PC-3 (cell line): ENCODE results near the gene SELENOP. TPM values are rescaled to one million over a fixed set of nuclear protein-coding genes. Genes with fewer than 3 reads are reported as not detected.

ENCODE experiments used
- ATAC-seq: fragments of 200-7000 bp; cut with Tn5 transposase; 2 replicates; pipeline ENCODE4 v1.9.1; 2020; ENCODE audit warnings: mild to moderate bottlenecking, moderate library complexity
- BruUV-seq: library from RNA; stranded (reverse); fragments of 400-500 nt; replicated peaks from 2 replicates; lab custom pipeline; 2021; lab: Mats Ljungman, UMichigan
- CTCF ChIA-PET: fragments of 300-600 bp; sonication (Branson Sonifier 250); formaldehyde crosslinking; loops from one replicate; lab custom pipeline; 2022; ENCODE audit warnings: antibody characterized with exemption; lab: Charles Lee
- POLR2A ChIA-PET: fragments of 300-600 bp; sonication (Branson Sonifier 250); formaldehyde crosslinking; loops from one replicate; lab custom pipeline; 2022; ENCODE audit warnings: antibody characterized with exemption; ENCODE audit not compliant: unreplicated experiment; lab: Charles Lee
- DNase-seq: peaks from one replicate; pipeline ENCODE4 v3.0.0-alpha.2; 2015
- H2AFZ ChIP-seq: fragments of 300-600 bp; sonication (generic); 2 replicates; pipeline ENCODE4 v1.6.0; 2016; ENCODE audit warnings: antibody characterized with exemption, low read length
- H3F3A ChIP-seq: fragments of 300-600 bp; sonication (generic); one replicate; pipeline ENCODE4 v1.6.0; 2017; ENCODE audit warnings: antibody characterized with exemption, low read length, control low read depth, mild to moderate bottlenecking; ENCODE audit not compliant: unreplicated experiment
- H3K27ac ChIP-seq: fragments of 300-600 bp; sonication (generic); 2 replicates; pipeline ENCODE4 v1.5.1; 2016; ENCODE audit warnings: mild to moderate bottlenecking, low read length
- H3K27me3 ChIP-seq: fragments of 300-600 bp; sonication (generic); 2 replicates; pipeline ENCODE4 v1.6.1; 2016; ENCODE audit warnings: low read length, mixed read lengths
- H3K36me3 ChIP-seq: fragments of 300-600 bp; sonication (generic); 2 replicates; pipeline ENCODE4 v1.6.1; 2016; ENCODE audit warnings: low read depth, mixed run types, low read length, mixed read lengths
- H3K4me1 ChIP-seq: fragments of 300-600 bp; sonication (generic); 2 replicates; pipeline ENCODE4 v1.5.1; 2016; ENCODE audit warnings: low read length; ENCODE audit not compliant: insufficient read depth
- H3K4me2 ChIP-seq: fragments of 300-600 bp; sonication (generic); 2 replicates; pipeline ENCODE4 v1.6.0; 2016; ENCODE audit warnings: low read length
- H3K4me3 ChIP-seq: fragments of 300-600 bp; sonication (generic); 2 replicates; pipeline ENCODE4 v1.5.1; 2016; ENCODE audit warnings: mild to moderate bottlenecking, low read length, mixed read lengths
- H3K79me2 ChIP-seq: fragments of 300-600 bp; sonication (generic); 2 replicates; pipeline ENCODE4 v1.6.1; 2017; ENCODE audit warnings: low read length, mixed read lengths
- H3K9ac ChIP-seq: fragments of 300-600 bp; sonication (generic); 2 replicates; pipeline ENCODE4 v1.6.0; 2016; ENCODE audit warnings: mild to moderate bottlenecking, low read length
- H3K9me2 ChIP-seq: fragments of 300-600 bp; sonication (generic); replicated peaks from 2 replicates; pipeline ENCODE4 v1.6.1; 2016; ENCODE audit warnings: mixed run types, low read length, mixed read lengths
- H3K9me3 ChIP-seq: fragments of 300-600 bp; sonication (generic); 2 replicates; pipeline ENCODE4 v1.6.1; 2016; ENCODE audit warnings: low read length, mixed read lengths
- H4K20me1 ChIP-seq: fragments of 300-600 bp; sonication (generic); 2 replicates; pipeline ENCODE4 v1.6.1; 2016; ENCODE audit warnings: low read length, mixed read lengths
- EZH2 ChIP-seq: fragments of 300-600 bp; sonication (generic); IDR thresholded peaks from one replicate; pipeline ENCODE4 v1.6.1; 2017; ENCODE audit warnings: antibody characterized with exemption, mild to moderate bottlenecking, low read length; ENCODE audit not compliant: unreplicated experiment
- EZH2phosphoT487 ChIP-seq: fragments of 300-600 bp; sonication (generic); IDR thresholded peaks from 2 replicates; pipeline ENCODE4 v1.6.1; 2018; ENCODE audit warnings: mild to moderate bottlenecking, antibody characterized with exemption, low read length, borderline replicate concordance
- intact Hi-C: fragments of 100-400 bp; cut with micrococcal nuclease; formaldehyde crosslinking; loops from 2 replicates; pipeline ENCODE4 v1.9.0; 2023
- total RNA-seq: library from RNA; depleted of rRNA; stranded (reverse); fragments of >200 nt; gene quantifications from 2 replicates; pipeline ENCODE4 v1.2.3, GENCODE V29; 2014
- TF ChIP-seq, protein P1 (sequence below): fragments of 300-600 bp; sonication (generic); conservative IDR thresholded peaks from 2 replicates; pipeline ENCODE4 v1.5.1; 2017; ENCODE audit warnings: antibody characterized with exemption, low read depth, mild to moderate bottlenecking, low read length

The SELENOP gene
- total RNA-seq, 1 experiment from 2014 or later = 3.3 TPM

DNA sequence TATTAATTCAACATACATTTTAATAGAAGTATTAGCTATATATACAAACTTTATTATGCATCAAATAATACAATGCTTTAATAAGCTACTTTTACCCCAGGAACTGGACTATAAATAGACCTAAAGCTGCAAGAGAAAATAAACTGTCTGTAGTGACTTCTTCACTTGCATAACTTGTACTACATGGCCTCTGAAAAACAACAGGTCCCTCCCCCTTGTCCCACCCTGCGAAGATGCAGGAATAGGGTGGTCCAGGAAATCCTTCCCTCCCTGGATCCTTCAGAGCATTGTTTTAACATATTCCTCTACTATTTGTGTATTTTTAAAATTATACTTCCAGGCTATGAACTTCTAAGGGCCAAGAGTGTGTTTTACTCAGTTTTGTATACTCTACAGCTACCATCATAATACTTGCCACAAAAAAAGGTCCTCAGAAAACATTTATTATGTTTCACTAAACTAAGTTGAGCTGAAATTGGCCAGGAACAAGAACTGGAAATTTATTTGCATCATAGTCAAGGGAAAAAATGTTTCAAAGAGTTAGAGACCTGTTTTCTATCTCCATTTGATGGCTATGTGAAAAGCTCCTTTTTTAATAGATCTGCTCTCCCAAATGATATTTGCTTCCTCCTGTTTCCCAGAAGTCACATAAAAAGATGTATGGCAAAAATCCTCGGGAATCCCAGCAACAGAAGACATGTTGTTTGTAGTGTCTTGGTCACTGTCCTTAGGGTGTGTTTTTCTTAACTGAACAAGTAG is 15.2 kb upstream of the SELENOP start:
- Histone ChIP-seq H3K79me2 (no peaks in the 10 kb centered on the region), H3K9ac (no peak overlapping the region), H4K20me1 (no peaks in the 10 kb centered on the region), H3F3A (no peaks in the 10 kb centered on the region), H3K4me1 (no peaks in the 10 kb centered on the region), H3K27me3 (no peaks in the 10 kb centered on the region), H3K9me2 (no peaks in the 10 kb centered on the region), H3K9me3 (no peaks in the 10 kb centered on the region), H3K4me2 (no peak overlapping the region), H2AFZ (no peak overlapping the region; the same call in 1 of the 2 replicates), H3K27ac (no peak overlapping the region), H3K36me3 (no peaks in the 10 kb centered on the region), H3K4me3 (no peak overlapping the region)
- ChIA-PET CTCF (no interaction called here), POLR2A (interaction anchor here (0.6 kb wide), 1 partner anchor 75 kb away, joined by 6 read pairs; no protein-coding TSS in a partner anchor)
- no peak for ATAC-seq
- no peak for DNase-seq
- TF ChIP-seq EZH2phosphoT487 = no peak
- TF ChIP-seq, protein P1, sequence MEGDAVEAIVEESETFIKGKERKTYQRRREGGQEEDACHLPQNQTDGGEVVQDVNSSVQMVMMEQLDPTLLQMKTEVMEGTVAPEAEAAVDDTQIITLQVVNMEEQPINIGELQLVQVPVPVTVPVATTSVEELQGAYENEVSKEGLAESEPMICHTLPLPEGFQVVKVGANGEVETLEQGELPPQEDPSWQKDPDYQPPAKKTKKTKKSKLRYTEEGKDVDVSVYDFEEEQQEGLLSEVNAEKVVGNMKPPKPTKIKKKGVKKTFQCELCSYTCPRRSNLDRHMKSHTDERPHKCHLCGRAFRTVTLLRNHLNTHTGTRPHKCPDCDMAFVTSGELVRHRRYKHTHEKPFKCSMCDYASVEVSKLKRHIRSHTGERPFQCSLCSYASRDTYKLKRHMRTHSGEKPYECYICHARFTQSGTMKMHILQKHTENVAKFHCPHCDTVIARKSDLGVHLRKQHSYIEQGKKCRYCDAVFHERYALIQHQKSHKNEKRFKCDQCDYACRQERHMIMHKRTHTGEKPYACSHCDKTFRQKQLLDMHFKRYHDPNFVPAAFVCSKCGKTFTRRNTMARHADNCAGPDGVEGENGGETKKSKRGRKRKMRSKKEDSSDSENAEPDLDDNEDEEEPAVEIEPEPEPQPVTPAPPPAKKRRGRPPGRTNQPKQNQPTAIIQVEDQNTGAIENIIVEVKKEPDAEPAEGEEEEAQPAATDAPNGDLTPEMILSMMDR = no peak
- no peak for TF ChIP-seq EZH2
- intact Hi-C loops = no loop called here
- BruUV-seq = no TSS peak

DNA sequence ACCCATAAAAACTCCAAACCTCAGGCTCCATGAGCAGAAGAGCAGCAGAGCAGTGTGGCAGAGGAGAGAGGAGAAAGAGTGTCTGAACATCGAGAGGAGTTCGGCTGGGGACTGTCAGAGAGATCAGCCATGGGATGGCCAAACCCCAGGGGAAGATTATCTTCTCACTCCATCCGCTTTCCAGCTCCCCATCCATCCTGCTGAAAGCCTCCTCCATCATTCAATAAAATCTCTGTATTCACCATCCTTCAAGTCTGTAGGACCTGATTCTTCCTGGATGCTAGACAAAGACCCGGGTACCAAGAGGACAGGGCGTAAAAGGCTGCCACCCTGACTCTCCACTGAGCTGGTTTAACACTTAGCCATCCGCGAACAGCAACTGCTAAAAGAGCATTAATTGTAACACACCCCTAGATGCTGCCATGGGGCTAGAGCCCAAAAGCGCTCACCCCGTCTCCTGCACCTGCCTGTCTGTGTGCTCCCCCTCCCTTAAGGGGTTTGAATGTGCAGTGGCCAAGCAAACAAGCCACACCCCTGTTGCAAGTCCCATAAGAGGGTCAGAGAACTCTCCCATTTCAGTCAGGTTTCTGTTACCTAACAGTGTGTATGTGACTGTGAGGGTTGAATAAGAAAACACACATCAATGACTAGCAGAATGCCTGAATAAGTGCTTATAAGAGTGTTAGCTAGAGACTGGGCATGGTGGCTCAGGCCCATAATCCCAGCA is 13.9 kb upstream of the SELENOP start:
- Histone ChIP-seq H3K4me3 (no peak overlapping the region), H3K27me3 (no peaks in the 10 kb centered on the region), H3F3A (no peaks in the 10 kb centered on the region), H3K9me2 (no peaks in the 10 kb centered on the region), H3K4me1 (no peaks in the 10 kb centered on the region), H3K9me3 (no peaks in the 10 kb centered on the region), H4K20me1 (no peaks in the 10 kb centered on the region), H2AFZ (no peak overlapping the region), H3K79me2 (no peaks in the 10 kb centered on the region), H3K9ac (no peak overlapping the region), H3K36me3 (no peaks in the 10 kb centered on the region), H3K4me2 (no peak overlapping the region), H3K27ac (no peak overlapping the region)
- no peak for TF ChIP-seq EZH2phosphoT487
- TF ChIP-seq EZH2 = no peak
- TF ChIP-seq, protein P1 = no peak
- no peak for DNase-seq
- intact Hi-C loops = no loop called here
- CTCF ChIA-PET = no interaction called here
- POLR2A ChIA-PET = no interaction called here
- no peak for ATAC-seq
- no TSS peak for BruUV-seq
